WTC11 (cell line): Measurements from ENCODE around the gene LGALS9B. TPM values are rescaled to one million over a fixed set of nuclear protein-coding genes. Genes with fewer than 3 reads are reported as not detected.
"Not testable (repeated sequence)": the region's sequence is repeated elsewhere in the genome, so short reads cannot be mapped to it uniquely, and the experiment has no call there.

Source experiments
- ATAC-seq: fragments of 200-7000 bp; cut with Tn5 transposase; 2 replicates; pipeline ENCODE4 v1.10.0; 2021; ENCODE audit warnings: mild to moderate bottlenecking, moderate library complexity
- CTCF ChIA-PET: fragments of 300-600 bp; sonication (Branson Sonifier 250); formaldehyde crosslinking; loops from one replicate; lab custom pipeline; 2021; ENCODE audit warnings: antibody characterized with exemption; lab: Charles Lee
- POLR2A ChIA-PET: fragments of 350-600 bp; sonication (Branson Sonifier 250); formaldehyde crosslinking; loops from one replicate; lab custom pipeline; 2021; ENCODE audit warnings: antibody characterized with exemption; lab: Charles Lee
- DNase-seq: peaks from one replicate; pipeline ENCODE4 v3.0.0; 2021; ENCODE audit warnings: low spot score
- H3K27ac Mint-ChIP-seq: 2 replicates; pipeline ENCODE4 v1.8.0; 2021; ENCODE audit warnings: mixed read lengths
- H3K27me3 Mint-ChIP-seq: 2 replicates; pipeline ENCODE4 v1.8.0; 2021; ENCODE audit warnings: low read depth, mild to moderate bottlenecking, moderate library complexity, mixed read lengths
- H3K36me3 Mint-ChIP-seq: 2 replicates; pipeline ENCODE4 v1.8.0; 2021; ENCODE audit warnings: mixed read lengths
- H3K4me1 Mint-ChIP-seq: 2 replicates; pipeline ENCODE4 v1.8.0; 2022; ENCODE audit warnings: mixed read lengths
- H3K4me3 Mint-ChIP-seq: 2 replicates; pipeline ENCODE4 v1.8.0; 2021; ENCODE audit warnings: mild to moderate bottlenecking, moderate library complexity, mixed read lengths
- H3K9me3 Mint-ChIP-seq: 2 replicates; pipeline ENCODE4 v1.8.0; 2021; ENCODE audit warnings: mixed read lengths
- CTCF ChIP-seq: fragments of 200-600 bp; IDR thresholded peaks from 2 replicates; pipeline ENCODE4 v1.8.0; 2022; ENCODE audit warnings: antibody characterized with exemption
- total RNA-seq: library from RNA; stranded (reverse); gene quantifications from 3 replicates; pipeline ENCODE4 v1.2.3, GENCODE V29; 2021

LGALS9B gene
- total RNA-seq, 1 experiment from 2014 or later, result not detected

- CTCF ChIA-PET, POLR2A ChIA-PET, H3K36me3 Mint-ChIP-seq, H3K27ac Mint-ChIP-seq, H3K27me3 Mint-ChIP-seq, ATAC-seq, H3K9me3 Mint-ChIP-seq, H3K4me3 Mint-ChIP-seq, DNase-seq, H3K4me1 Mint-ChIP-seq: not testable (repeated sequence)
Observed at GRCh38 chr17:20464854-20465414, 2.4 kb downstream of the LGALS9B start.

GRCh38 chr17:20462158-20462557 is 5.2 kb downstream of the LGALS9B start:
- H3K27me3 Mint-ChIP-seq, H3K36me3 Mint-ChIP-seq, POLR2A ChIA-PET, H3K4me3 Mint-ChIP-seq, ATAC-seq, H3K27ac Mint-ChIP-seq, CTCF ChIA-PET, H3K9me3 Mint-ChIP-seq, DNase-seq, H3K4me1 Mint-ChIP-seq: not testable (repeated sequence)

- H3K9me3 Mint-ChIP-seq, H3K27ac Mint-ChIP-seq, DNase-seq, H3K27me3 Mint-ChIP-seq, H3K4me1 Mint-ChIP-seq, CTCF ChIA-PET, H3K4me3 Mint-ChIP-seq, POLR2A ChIA-PET, H3K36me3 Mint-ChIP-seq: not testable (repeated sequence)
- peak; percentile 80 for ATAC-seq
Observed at GRCh38 chr17:20457848-20458381, 9.4 kb downstream of the LGALS9B start.

GRCh38 chr17:20455106-20455505 is 12.2 kb downstream of the LGALS9B start:
- H3K4me3 Mint-ChIP-seq, H3K9me3 Mint-ChIP-seq, POLR2A ChIA-PET, H3K36me3 Mint-ChIP-seq, H3K27ac Mint-ChIP-seq, H3K27me3 Mint-ChIP-seq, DNase-seq, H3K4me1 Mint-ChIP-seq, CTCF ChIA-PET: not testable (repeated sequence)
- peak; percentile 36 for ATAC-seq

GRCh38 chr17:20453820-20454434 is 13.4 kb downstream of the LGALS9B start:
- H3K27ac Mint-ChIP-seq, DNase-seq, CTCF ChIA-PET, H3K36me3 Mint-ChIP-seq, POLR2A ChIA-PET, H3K4me1 Mint-ChIP-seq, ATAC-seq, H3K27me3 Mint-ChIP-seq, H3K9me3 Mint-ChIP-seq, H3K4me3 Mint-ChIP-seq: not testable (repeated sequence)

GRCh38 chr17:20450852-20451251 is 16.5 kb downstream of the LGALS9B start:
- CTCF ChIA-PET, H3K4me3 Mint-ChIP-seq, ATAC-seq, DNase-seq, H3K36me3 Mint-ChIP-seq, H3K27me3 Mint-ChIP-seq, POLR2A ChIA-PET, H3K4me1 Mint-ChIP-seq, H3K27ac Mint-ChIP-seq, H3K9me3 Mint-ChIP-seq: not testable (repeated sequence)

- H3K27ac Mint-ChIP-seq, H3K36me3 Mint-ChIP-seq, H3K4me3 Mint-ChIP-seq, H3K4me1 Mint-ChIP-seq, POLR2A ChIA-PET, ATAC-seq, DNase-seq, H3K27me3 Mint-ChIP-seq, H3K9me3 Mint-ChIP-seq: not testable (repeated sequence)
- CTCF ChIA-PET, result interaction anchor here (1.2 kb wide), 1 partner anchor 355 kb away, joined by 4 read pairs; no protein-coding TSS in a partner anchor
Observed at GRCh38 chr17:20447534-20448321, 19.6 kb downstream of the LGALS9B start.

GRCh38 chr17:20446895-20447294 is 20.4 kb downstream of the LGALS9B start:
- H3K27ac Mint-ChIP-seq, DNase-seq, H3K36me3 Mint-ChIP-seq, H3K4me3 Mint-ChIP-seq, H3K27me3 Mint-ChIP-seq, POLR2A ChIA-PET, H3K4me1 Mint-ChIP-seq, H3K9me3 Mint-ChIP-seq: not testable (repeated sequence)
- peak; percentile 49 for TF ChIP-seq CTCF
- ATAC-seq, result peak; percentile 39; the same call in 1 of the 2 replicates
- CTCF ChIA-PET, result interaction anchor here (1.2 kb wide), 1 partner anchor 355 kb away, joined by 4 read pairs; no protein-coding TSS in a partner anchor

- H3K4me3 Mint-ChIP-seq, H3K9me3 Mint-ChIP-seq, H3K27ac Mint-ChIP-seq, H3K4me1 Mint-ChIP-seq, POLR2A ChIA-PET, CTCF ChIA-PET, DNase-seq, H3K36me3 Mint-ChIP-seq, ATAC-seq, H3K27me3 Mint-ChIP-seq: not testable (repeated sequence)
Observed at GRCh38 chr17:20444581-20445236, 22.6 kb downstream of the LGALS9B start.

- CTCF ChIA-PET, DNase-seq, H3K27ac Mint-ChIP-seq, H3K27me3 Mint-ChIP-seq, ATAC-seq, H3K4me1 Mint-ChIP-seq, H3K9me3 Mint-ChIP-seq, H3K36me3 Mint-ChIP-seq, POLR2A ChIA-PET, H3K4me3 Mint-ChIP-seq: not testable (repeated sequence)
Observed at GRCh38 chr17:20444173-20444572, 23.2 kb downstream of the LGALS9B start.

- DNase-seq, H3K27me3 Mint-ChIP-seq, H3K4me1 Mint-ChIP-seq, H3K27ac Mint-ChIP-seq, H3K4me3 Mint-ChIP-seq, H3K9me3 Mint-ChIP-seq, H3K36me3 Mint-ChIP-seq, POLR2A ChIA-PET, CTCF ChIA-PET: not testable (repeated sequence)
- peak; percentile 71 for ATAC-seq
Observed at GRCh38 chr17:20443632-20444031, 23.7 kb downstream of the LGALS9B start.
